Stimulated activated CD4-positive, alpha-beta T cell treated with anti-CD3 and anti-CD28 coated beads, TNF-alpha, amount 100 ng/mL, for 48 hours (primary cell): ENCODE measurements around the gene HDAC4.

Source experiments
- DNase-seq, 3 donors: peaks; one replicate each; pipeline ENCODE4 v3.0.0-alpha.2; 2020; ENCODE audit warnings: low read depth in 3 of 3

HDAC4 gene

GRCh38 chr2:239156516-239157265, 244.1 kb downstream of the HDAC4 start:
- no peak for DNase-seq

GRCh38 chr2:239155806-239156480, 244.9 kb downstream of the HDAC4 start:
- DNase-seq, result no peak

- DNase-seq, result no peak
These were observed 245.6 kb downstream of the HDAC4 start for GRCh38 chr2:239154971-239155805.

GRCh38 chr2:239153806-239154591, 246.8 kb downstream of the HDAC4 start:
- DNase-seq, result no peak

DNA sequence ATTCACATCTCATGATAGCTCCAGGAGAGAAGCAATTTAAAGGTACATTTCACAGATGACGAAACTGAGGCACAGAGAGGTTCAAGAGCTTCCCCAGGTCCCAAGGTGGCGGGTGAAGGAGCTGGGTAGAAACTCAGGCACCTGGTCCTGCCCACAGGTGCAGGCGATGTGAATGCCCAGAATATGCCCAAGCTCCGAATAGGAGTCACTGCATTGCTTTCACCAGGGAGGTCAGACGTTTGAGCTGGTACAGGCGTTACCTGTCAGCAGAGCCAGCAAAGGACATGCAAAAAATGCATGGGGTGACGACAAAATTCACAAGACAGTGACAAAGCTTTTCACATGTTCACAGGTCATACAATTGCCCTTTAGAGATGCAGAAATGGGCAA, 247.9 kb downstream of the HDAC4 start:
- DNase-seq, result no peak

DNA sequence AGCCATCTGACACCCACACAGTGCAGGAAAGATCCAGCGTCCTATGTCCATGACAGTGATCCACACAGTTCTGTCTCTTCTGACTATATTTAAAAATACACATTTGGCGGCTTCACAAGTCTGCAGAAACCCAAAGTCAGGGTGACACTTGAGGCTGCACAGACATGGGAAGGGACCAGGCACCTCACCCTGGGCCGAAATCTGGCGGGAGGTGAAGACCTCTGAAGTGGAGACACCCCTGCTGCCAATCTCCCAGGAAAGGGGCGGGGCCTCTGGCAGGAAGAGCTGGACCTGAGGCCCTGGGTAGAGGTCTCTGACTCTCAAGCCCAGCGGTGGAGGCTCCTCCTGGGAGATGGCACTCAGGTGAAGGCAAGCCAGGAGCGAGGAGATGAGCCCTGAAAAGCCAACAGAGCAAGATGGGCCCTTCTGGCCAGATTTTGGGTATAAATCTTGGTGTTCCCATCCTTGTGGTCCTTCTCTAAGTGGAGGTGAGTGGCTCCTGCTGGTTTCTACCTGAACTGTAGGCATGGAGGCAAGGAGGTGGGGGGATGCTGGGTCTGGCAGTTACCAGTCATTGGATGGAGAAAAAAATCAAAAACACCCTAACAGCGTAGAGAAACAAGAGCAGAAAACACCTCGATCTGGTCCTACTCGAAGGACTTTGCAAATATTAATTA, 248.4 kb downstream of the HDAC4 start:
- no peak for DNase-seq

DNA sequence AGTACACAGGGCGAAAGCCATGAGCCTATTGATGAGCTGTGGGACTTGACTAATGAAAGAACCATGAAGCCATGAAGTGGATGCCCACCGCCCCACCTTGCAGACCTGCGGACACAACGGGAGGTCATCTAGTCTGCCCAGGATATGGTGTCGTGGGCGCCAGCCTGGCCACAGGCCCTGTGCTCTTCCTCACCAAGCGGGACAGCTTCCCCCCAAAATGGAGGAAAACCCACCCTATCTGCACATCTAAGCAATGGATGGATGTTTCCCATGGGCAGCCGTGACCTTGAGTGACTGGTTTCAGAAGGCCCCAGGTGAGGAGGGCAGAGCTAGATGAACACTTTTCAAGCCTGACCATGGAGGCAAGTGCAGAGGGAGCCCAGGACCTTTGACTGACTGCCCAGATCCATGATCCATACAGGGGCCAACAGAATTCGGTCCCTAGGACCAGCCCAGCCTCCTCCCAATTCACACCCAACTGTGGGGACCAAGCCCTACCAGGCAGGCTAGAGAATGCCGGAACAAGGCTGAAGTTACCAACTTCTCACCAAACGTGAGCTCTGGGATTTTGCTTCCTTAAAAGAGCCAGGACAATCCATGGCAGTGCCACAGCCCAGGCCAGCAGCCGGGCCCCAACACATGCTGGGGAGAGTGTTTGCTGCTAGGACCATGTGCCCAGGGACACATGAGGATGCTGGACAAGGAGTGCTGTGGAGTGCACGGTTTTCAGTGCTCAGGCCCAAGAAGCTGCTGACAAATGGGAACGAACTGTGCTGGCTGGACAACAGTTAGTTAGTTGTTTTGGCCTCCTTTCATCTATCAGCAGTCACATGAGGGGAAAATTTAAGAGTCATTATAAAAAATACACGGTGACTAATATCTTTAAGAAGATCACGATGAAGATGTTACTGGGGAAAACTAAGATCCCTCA, 249.4 kb downstream of the HDAC4 start:
- no peak for DNase-seq

- DNase-seq, result no peak
These were observed 250.5 kb downstream of the HDAC4 start for GRCh38 chr2:239150125-239151011.

GRCh38 chr2:239149501-239149900, 251.3 kb downstream of the HDAC4 start:
- no peak for DNase-seq

- no peak for DNase-seq
These were observed 252.2 kb downstream of the HDAC4 start for GRCh38 chr2:239148495-239149200.

- no peak for DNase-seq
These were observed 253.4 kb downstream of the HDAC4 start for GRCh38 chr2:239147376-239147775.

DNA sequence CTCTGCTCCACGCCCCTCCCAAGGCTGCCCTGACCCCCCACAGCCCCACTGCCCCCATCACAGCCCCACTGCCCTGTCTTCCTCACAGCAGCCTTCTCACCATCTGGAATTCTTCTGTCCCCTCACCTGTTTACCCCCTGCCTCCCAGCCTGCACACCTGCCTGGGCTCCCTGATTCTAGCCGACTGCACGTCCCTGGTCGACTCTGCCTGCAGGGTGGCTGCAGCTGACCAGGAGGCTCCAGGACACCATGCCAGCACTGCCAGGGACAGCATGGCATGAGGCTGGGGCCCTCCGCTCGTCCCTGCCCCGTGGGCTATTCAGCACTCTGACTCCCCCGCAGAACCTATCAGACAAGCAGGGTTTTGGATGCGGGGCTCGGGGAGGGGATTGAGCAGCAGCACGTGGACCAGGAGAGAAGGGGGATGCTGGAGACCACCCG, 254.1 kb downstream of the HDAC4 start:
- DNase-seq, result no peak

GRCh38 chr2:239146011-239146641, 254.7 kb downstream of the HDAC4 start:
- DNase-seq, result no peak

- no peak for DNase-seq
These were observed 255.2 kb downstream of the HDAC4 start for GRCh38 chr2:239145601-239146000.

- DNase-seq, result no peak
These were observed 255.7 kb downstream of the HDAC4 start for GRCh38 chr2:239145106-239145505.

- no peak for DNase-seq
These were observed 256.2 kb downstream of the HDAC4 start for GRCh38 chr2:239144713-239144999.

DNA sequence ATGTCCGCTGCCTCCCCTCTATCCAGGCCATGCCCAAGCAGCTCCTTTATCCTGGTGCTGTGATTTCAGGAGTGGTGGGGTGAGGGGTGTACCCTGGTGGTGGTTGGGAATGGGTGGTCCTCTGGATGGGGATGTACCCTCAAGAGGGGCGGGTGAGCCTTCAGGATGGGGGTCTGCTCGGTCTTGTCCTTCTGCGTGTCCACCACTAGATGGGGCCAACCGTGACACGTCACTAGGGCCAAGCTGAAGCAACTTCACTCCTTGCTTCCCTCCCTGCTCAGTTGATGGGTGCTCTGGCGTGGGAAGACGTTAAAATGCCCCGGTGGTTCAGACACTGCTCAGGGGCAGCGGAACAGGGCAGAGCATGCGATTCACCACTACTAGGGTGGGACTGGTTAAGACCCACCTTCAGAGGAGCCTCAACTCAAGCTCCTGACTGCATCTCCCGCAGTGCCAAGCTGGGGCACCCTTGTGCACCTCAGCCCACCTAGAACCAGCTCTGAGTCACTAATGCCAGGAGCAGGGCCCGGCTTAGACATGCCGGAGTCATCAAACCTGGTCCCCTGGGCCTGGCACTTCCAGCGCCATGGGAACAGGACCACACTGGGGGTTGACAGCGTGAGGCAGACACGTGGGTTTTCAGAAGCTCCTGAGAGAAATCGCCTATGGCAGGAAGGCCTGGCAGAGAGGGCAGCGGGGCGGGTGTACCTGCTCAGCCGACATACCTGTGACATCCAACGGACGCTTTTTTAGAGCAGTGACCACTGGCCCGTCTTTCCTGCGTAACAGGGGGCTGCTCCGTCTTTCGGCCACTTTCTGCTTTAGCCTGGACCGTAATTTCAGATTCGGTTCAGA, 256.7 kb downstream of the HDAC4 start:
- peak in 1 of 3 donors; percentile 11 for DNase-seq
